NCI-H2029 treated with DMSO at 0.1 percent for 48 hours (cell line): ENCODE data around the gene WASF1.
"Not testable (repeated sequence)": the region's sequence is repeated elsewhere in the genome, so short reads cannot be mapped to it uniquely, and the experiment has no call there.

ENCODE experiments used
- DNase-seq: peaks from one replicate; lab custom pipeline; 2025; lab: John Stamatoyannopoulos, UW

Gene WASF1

DNA sequence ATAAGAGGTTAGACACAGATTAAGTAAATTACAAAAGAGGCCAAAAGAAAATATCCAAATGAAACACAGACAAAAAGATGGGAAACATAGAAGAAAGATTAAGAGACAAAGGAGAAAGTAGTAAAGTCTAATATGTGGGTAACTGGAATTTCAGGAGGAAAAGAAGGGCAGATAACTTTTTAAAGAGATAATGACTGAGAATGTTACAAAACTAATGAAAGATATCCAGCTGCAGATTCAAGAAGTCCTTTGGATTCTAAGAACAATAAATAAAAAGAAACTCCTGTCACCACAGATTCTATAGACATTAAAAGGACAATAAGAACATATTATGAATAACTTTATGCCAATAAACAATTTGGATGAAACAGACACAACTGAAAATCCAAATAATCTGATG is 90.1 kb downstream of the WASF1 start:
- no peak for DNase-seq

DNA sequence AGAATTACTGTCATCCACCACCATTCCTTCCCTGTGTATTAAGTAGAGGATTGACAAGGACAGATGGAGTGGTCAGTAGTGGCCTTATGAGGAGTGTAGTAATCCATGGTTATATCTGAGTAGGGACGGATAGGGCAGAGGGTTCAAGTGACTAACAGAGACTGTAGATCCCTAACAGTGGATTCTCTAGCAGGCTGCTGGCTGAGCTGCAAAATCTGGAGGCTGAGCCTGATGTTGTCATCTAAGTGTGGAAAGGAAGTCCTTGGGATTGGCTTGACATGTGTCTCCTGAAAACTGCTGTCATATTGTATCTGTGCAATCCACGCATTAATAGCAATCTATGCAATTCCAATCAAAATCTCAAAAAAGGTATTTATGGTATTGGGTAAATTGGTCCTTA is 94.2 kb downstream of the WASF1 start:
- no peak for DNase-seq

DNA sequence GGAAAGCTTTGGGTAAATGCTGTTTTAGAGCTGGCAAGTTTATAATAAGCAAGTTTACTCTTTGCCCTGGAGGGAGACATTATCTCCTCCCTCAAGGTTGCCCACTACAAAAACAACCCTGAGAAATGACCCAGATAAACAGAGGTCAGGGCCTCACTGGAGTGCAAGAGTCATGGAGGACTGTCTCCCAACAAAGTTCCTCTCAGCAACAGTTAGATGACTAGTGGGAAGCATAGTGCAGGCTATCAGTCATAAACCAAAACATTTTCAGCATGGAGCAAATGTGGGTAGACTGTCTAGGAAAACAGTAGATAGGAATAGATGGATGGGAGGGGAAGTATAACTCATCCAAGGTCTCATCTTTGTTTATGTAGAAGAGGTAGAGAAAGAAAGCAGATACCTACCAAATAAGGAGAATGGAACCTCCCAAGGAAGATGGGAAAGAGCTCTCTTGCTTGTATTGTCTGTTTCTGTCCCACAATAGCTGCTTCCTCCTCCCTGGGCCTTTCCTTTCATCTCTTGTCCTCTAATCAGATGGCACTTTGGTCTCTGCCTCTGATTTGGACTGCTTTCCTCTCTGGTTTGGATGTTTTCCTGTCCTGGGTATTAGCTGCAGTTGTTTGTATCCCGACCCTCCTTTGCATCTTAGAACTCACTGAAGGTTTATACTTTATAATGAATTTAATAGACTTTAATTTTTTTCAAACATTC is 95.4 kb downstream of the WASF1 start:
- DNase-seq, result no peak

GRCh38 chr6:110075406-110075805 is 104.1 kb downstream of the WASF1 start:
- no peak for DNase-seq

DNA sequence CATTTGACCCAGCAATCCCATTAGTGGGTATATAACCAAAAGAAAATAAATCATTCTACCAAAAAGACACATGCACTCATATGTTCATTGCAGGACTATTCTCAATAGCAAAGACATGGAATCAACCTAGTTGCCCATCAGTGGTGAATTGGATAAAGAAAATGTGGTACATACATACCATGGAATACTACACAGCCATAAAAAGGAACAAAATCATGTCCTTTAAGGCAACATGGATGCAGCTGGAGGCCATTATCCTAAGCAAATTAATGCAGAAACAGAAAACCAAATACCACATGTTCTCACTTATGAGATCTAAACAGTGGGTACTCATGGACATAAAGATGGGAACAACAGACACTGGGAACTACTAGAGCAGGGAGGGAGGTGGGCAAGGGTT is 106.0 kb downstream of the WASF1 start:
- DNase-seq, result not testable (repeated sequence)

DNA sequence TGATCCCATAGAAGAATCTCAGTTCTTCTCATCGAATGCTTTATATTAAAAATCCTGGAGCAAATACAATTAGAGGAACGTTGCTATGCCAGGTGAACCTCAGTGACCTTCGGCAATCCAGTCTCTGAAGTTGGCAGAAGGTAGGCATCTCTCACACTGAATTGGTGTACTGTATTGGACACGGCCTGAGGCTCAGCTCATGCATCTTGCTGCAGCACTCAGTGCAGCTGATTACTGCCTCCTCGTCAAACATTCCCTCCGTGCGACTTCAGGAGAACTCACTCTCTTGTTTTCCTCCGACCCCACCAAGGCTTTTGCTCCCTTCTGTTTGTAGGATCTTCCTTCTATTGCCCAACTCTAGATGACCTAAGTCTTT is 110.9 kb downstream of the WASF1 start:
- DNase-seq, result no peak

DNA sequence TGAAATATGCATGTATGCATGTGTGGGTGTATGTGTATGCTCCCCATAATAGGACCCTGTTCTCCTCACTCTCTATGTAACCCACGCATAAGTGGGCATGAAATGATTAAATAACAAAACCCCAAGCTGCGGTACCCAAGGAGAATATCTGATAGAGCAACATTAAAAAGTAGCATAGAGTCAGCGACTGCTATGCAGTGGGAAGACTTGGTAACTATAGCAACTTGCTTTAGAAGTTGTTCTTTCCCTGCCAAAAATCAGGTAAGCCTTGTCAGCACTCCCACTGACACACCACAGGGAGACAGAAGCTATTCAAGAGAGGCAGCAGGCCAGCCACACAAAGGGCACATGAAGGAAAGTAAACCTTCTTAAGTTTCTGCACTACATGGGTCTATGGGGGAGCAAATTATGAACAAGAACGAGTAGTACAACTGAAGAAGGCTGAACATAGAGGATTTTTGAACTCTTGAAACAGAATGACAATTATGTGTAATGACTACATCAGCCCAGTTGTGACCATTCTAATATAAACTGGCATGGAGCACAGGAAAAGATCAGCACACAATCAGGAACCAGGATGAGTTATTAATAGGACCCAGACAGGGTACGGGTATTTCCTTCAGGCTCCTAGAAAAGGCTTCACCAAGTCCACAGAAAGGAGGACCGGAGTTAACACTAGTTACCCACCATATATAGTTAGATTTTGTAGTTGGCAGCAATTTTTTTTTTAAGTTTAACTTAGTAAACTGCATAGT is 111.5 kb downstream of the WASF1 start:
- no peak for DNase-seq

DNA sequence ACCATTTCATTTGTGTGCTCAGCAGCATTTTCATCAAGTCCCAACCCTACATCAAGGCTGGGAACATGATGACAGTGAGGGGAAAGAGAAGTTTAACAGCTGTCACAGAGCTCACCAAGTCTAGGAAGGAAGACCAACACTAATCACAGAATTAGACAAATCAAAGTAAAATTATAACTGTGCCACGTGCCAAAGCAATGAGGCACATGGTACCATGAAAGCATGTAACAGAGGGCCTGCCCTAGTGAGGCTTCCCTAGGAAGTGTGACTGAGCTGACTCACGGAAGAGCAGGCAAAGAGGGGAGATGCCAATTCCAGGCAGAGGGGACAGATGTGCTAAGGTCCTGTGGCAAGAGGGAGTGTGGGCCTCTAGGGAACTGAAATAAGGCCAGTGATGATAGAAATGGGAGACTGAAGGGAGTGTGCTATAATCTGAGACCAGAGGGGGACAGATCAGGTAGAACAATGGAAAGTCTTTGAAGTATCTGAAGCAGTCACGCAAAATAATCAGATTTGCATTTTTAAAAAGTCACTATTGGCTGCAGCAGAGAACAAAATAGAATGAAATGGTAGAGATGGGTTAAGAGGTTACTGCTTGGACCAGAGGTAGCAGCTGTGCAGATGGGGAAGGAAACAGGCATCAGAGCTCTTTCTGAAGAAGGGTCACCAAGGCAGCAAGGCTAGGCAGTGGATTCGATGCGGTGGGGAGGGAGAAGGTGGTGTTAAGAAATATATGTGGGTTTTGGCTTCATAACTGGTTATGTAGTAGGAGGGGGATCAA is 114.5 kb downstream of the WASF1 start:
- DNase-seq, result no peak

- DNase-seq, result no peak
Observed at GRCh38 chr6:110063594-110064263, 115.7 kb downstream of the WASF1 start.

- peak; percentile 24 for DNase-seq
Observed at GRCh38 chr6:110055387-110055735, 124.1 kb downstream of the WASF1 start.

GRCh38 chr6:110054664-110055386 is 124.6 kb downstream of the WASF1 start:
- DNase-seq, result no peak

DNA sequence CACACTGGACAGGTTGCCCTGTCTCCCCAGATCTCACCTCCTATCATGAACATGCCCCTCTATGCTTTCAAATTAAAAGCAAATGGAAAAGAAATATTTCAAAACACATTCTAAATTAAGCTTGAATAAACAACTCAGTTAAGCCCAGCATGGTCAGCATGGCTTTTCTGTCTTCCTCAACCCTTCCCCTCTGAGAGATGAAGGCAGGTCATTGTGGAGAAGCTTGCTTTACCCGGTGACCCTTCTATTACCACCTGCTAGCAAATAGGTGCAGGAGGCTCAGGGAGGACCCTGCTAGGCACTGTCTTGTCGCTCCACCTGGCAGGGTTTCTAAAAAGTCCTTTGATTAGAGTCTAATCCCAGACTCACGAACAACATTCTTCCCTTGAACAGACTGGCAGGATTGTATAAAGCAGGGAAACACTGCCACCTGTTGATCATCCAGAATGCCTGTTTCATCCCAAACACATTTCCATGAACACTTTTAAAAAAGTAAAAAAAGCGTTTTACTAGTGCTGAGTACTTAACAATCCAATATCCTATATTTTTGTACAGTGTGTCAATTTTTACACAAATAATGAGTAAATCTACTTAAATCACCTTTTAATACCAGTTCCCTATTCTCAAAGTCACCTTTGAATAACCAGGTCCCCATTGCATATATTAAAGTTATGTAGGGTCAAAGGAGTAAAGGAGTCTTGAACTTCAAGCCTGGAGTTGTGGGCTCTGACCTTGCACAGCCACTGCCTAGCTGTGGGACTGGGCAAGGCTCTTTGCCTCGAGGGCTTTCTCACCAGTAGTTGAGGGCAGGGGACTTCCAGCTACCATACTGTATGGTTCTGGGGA is 125.9 kb downstream of the WASF1 start:
- peak; percentile 28 for DNase-seq

- no peak for DNase-seq
Observed at GRCh38 chr6:110050440-110050813, 129.0 kb downstream of the WASF1 start.
